Mesenteric fat pad (tissue), 1 donor: Measurements from ENCODE around the gene ELP2. TPM values are rescaled to one million over a fixed set of nuclear protein-coding genes. Genes with fewer than 3 reads are reported as not detected.
"Not testable (repeated sequence)": the region's sequence is repeated elsewhere in the genome, so short reads cannot be mapped to it uniquely, and the experiment has no call there.

Experiments
- DNase-seq: peaks from one replicate; pipeline ENCODE4 v3.0.0-alpha.2; 2020; ENCODE audit warnings: low spot score
- total RNA-seq: library from RNA; stranded (reverse); fragmentation: NEBNext Ultra II Directional; extraction: Animal tissue kit (Norgen Biotek cat#: 25700); gene quantifications from one replicate; pipeline ENCODE4 v1.2.1, GENCODE V29; 2021
- donor health status: DM: yes; HTN: yes; CAD: no.

ELP2 gene
- total RNA-seq, 1 donor from 2014 or later: 71.8 TPM

GRCh38 chr18:36116771-36117170 is 12.9 kb upstream of the ELP2 start:
- DNase-seq: not testable (repeated sequence)

- no peak for DNase-seq
Measured at GRCh38 chr18:36120297-36120696, 9.4 kb upstream of the ELP2 start.

DNA sequence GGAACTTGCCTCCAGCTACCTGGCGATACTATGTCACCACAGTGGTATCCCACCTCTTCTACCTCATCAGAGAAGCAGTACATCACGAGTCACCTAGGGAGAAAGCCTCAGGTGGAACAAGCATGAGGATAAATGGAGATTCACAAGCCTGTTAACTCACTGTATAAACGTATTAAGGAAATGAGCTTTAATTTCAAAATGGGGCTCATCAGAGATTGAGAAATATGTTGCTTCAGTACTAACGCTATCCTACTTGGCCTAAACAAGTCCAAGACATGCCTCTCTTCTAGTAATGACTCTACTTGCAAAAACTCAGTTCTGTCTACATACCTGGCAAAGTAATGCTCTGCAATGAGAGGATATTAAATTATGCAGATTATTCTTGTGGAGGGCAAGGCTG is 4.9 kb upstream of the ELP2 start:
- DNase-seq: no peak

GRCh38 chr18:36126668-36127067 is 3.0 kb upstream of the ELP2 start:
- DNase-seq: no peak

DNA sequence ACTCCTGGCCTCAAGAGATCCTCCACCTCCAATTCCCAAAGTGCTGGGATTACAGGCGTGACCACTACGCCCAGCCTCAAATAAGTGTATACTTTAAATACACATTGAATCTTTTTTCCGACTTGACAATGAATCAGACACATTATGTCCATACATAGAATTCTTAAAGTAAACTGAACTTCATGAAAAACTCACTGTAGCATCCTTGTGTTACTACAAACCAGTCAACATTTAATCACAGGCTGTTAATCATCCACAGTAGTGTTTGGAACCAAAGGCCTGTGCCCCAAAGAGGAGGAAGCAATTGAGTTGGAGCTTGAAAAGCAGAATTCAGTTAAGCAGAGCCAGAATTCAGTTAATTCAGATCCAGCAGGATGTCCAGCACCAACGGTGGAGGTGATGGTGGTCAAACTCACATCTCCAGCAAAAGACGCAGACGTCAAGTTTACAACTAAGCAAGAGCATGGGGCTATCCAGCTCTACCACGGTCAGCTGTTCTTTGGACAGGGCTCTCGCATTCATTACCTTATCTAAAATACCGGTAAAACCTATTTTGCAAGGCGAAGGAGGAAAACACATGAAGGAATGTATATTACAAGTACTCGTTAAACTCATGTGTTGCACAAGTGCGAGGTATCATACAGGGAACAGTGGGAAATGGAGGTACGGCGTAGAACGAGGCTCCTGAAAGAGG is 1.7 kb upstream of the ELP2 start:
- DNase-seq: no peak

DNA sequence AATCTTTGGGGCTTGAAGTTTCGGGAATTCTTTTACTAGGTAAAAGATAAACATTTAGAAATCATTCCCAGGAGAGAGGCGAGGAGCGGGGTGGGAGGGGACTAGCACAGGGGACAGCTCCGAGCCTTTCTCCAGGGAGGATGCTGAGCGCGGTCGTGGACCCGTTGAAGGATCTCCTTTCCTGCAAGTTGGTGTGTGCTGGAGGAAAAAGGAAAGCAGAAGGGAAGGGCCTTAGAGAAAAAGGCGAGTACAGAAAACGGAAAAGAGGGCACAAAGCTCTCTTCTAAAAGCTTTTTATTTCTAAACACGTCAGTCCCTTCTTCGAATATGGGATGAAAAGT is 1.2 kb upstream of the ELP2 start:
- no peak for DNase-seq

- no peak for DNase-seq
Measured at GRCh38 chr18:36128907-36129299, 796 bp upstream of the ELP2 start.

DNA sequence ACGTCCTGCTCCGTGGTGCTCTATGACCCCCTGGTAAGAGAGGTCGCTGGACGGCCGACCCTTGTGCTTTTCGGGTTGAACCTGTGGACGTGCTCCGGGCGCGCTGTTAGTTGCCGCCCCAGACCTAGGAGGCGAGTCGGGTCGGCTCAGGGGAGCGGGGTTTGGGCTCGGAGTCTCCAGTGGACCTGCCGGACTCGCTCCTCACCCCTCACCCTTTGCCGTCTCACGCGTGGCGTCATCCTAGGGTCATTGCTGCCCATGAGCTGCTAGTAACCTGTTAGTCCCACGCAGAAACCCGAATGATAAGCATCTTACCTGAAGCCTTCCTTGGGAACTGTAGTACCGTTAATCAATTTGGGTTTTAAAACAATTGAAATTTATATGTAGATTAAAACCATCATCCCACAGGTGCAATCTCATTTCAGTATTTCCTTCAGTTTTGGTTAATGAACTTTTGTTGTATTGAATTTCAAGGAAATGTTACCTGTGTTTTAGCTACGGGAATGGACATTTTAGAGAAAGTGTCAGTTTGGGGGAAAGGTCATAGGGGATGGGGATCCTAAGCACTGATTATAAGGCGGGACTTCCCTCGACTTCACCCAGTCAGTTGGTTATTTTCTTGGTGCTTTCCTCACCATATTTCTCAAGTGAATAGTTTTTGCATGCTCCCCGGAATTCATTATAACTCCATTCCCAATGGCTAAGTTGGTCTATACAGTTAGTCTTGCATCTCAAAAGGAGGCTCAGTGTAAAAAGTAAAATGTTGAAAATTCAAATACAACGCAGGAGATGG is 536 bp downstream of the ELP2 start:
- no peak for DNase-seq

DNA sequence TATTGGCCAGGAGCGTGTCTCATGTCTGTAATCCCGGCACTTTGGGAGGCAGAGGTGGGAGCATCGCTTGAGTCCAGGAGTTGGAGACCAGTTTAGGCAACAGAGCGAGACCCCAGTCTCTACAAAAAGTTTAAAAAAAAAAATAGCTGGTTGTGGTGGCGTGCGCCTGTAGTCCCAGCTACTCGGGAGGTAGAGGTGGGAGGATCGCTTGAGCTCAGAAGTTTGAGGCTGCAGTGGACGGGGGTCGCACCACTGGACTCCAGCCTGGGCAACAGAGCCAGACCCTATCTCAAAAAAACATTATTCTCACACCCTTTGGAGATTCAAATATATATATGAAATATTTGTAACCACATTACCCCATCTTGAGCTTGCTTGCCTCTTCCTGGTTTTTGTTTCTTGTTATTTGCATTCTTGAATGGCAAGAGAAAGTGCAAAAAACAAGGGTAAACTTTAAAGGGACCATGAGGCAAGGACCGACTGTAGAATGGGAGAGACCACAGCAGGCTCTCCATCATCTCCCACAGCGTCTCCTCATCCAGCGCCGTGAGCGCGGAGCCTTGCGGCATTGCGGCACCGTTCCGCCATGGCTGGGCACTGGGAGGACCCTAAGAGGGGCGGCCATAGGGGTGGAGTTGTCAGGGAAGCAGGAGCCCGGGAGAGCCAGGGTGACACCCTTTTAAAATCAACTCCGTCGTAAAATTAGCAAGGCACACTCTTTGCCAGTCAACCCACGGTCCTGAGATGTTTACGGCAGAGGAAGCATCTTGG is 1.4 kb downstream of the ELP2 start:
- no peak for DNase-seq

DNA sequence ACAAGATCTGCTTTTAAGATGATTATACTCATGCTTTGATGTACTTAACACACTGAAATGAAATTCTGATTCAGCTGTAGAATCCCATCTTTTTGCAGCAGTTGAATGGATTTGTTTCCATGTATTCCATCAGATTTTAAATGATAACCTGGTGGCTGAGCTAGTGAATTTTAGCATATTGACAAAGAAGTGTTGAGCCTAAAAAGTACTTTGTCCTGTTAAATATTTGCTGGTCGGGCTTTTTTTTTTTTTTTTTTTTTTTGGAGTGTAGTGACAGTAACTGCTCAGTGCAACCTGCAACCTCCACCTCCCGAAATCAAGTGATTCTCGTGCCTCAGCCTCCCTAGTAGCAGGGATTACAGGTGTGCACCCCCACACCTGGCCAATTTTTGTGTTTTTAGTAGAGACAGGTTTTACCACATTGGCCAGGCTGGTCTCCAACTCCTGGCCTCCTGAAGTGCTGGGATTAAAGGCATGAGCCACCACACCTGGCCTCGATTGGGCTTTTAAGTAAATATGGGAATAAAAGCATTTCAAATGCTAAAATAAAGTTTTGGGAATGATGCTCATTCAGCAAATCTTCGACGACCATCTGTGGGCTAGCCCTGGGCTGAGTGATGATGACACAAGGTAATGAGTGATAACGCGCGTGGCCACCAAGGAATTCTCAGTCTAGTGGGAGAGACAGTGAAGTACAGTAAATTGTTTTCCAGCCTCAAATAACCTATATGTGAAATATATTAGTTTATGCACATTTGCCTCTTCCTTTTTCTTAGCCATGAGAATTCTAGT is 2.2 kb downstream of the ELP2 start:
- no peak for DNase-seq

- no peak for DNase-seq
Measured at GRCh38 chr18:36132756-36133155, 3.1 kb downstream of the ELP2 start.

GRCh38 chr18:36135264-36135663 is 5.6 kb downstream of the ELP2 start:
- DNase-seq: no peak

DNA sequence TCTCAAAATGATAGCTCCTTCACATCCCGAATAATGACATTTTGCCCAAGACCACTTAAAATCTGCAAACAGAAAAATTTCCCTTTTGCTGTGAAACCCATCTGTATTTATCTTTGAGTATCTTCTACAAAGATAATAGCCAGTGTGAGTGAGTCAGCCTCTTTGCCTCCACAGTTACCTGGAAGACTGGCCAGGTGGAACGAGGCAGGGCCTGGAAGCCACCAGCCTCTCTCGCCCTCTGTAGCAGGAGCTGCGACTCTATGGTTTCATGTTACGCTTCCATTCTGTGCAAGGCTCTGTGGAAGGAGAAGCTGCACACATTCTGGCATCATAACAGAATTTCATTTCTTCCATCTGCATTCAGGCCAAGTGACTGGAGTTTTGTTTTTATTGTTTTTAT is 9.5 kb downstream of the ELP2 start:
- no peak for DNase-seq

GRCh38 chr18:36141576-36141975 is 11.9 kb downstream of the ELP2 start:
- DNase-seq: no peak

DNA sequence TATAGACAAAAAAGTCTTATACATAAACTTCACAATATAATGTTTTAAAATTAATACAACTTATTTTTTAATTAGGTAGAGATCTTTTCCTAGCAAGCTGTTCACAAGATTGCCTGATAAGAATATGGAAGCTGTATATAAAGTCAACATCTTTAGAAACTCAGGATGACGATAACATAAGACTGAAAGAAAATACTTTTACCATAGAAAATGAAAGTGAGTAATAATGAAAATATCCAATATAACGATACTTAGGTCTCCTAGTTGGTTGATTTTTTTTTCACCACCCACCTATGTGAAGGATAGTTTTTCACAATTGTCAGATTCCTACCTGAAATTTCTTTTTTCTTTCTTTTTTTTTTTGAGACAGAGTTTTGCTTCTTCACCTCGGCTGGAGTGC is 13.1 kb downstream of the ELP2 start:
- no peak for DNase-seq

- DNase-seq: no peak
Measured at GRCh38 chr18:36143391-36143790, 13.7 kb downstream of the ELP2 start.

DNA sequence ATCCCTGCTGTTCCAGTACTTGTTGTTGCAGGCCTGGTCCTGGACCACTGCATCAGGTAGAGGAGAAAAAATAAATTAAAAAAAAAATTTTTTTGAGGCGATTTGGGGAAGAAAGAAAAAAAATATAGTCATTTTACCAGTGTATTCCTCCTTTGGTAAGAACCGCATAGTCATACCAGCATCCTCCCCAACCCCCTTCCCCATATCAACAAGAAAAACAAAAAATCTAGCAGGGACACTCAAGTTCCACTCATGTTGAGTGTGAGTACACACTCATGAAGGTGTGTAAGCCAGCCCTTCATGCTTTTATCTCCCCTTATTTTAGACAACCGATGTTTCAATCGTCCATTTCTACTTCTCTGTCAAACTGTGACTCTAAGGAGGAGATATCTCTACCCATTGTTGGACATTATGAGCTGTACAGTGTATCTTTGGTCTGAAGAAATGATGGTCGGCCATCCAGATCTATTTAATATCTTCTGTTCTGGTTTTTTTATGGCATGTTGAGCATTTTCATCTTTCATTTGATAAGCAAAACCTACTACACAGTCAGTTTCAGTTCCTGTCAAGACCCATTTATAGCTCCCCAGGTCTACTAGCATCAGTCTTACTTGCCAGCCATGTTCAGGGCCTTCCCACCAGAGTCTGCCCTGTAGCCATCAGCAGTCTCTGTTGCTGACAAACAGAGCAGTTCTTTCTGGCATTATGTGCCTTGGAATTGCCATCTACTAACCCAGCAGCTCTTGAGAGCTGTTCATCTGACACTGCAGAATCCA is 20.0 kb downstream of the ELP2 start:
- DNase-seq: no peak

DNA sequence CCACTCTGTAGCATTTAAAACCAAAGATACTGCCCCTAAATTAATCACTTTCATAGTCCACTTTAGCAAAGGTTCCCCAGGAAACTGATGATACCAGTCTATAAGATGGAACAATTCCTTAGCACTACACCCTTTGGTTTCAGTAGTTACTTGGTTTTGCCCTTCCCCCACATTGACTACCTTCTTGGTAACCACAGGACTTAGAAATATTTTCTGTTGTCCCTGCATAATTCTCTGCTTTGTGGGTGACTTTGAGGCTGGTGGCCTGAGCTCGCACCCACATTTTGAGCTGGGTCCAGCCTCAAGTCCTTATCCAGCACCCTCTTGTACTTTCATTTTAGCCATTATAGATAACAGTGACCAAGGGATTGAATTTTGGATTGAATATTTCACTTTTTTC is 23.1 kb downstream of the ELP2 start:
- DNase-seq: no peak

DNA sequence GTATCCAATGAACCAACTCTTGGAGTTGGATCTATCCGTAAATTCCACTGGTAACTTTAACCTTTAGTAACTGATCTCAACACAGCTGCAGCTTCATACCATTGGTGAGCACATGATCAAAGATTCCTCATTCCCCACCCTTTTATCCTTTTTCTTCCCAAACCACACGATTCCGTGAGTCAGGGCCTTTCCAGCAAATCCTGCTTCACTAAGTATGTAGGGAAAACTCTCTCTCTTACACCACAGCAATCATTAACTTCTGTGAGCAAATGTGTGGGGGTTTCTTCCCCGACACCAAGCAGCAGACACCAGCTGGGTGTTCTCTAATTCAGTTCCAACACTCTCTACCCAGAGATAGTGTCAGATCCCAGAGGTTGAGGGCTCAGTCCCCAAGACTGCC is 23.5 kb downstream of the ELP2 start:
- DNase-seq: no peak

GRCh38 chr18:36153771-36154170 is 24.1 kb downstream of the ELP2 start:
- no peak for DNase-seq
